Erythroblast (primary cell): ENCODE data around the gene PIWIL4.

Experiments
- GATA1 ChIP-seq: IDR thresholded peaks from 2 replicates; pipeline ENCODE4 v1.6.1; 2011; ENCODE audit warnings: low read depth, mild to moderate bottlenecking, control low read depth, low read length, moderate library complexity
- POLR2A ChIP-seq: IDR thresholded peaks from 2 replicates; pipeline ENCODE4 v1.6.1; 2011; ENCODE audit warnings: mild to moderate bottlenecking, low read length

GRCh38 chr11:94546886-94547285 lies 20.3 kb upstream of the PIWIL4 start:
- TF ChIP-seq POLR2A (no peak), GATA1 (no peak)
